Suppressor macrophage treated with lipopolysaccharide for 1 hour (primary cell): ENCODE data around the gene C1orf52.
A peak's percentile ranks its signal among the peaks of the same experiment; 100 is the strongest.

Experiments
- DNase-seq, 3 donors: peaks; one replicate each; pipeline ENCODE4 v3.0.0-alpha.2; 2020 to 2022

C1orf52 gene

DNA sequence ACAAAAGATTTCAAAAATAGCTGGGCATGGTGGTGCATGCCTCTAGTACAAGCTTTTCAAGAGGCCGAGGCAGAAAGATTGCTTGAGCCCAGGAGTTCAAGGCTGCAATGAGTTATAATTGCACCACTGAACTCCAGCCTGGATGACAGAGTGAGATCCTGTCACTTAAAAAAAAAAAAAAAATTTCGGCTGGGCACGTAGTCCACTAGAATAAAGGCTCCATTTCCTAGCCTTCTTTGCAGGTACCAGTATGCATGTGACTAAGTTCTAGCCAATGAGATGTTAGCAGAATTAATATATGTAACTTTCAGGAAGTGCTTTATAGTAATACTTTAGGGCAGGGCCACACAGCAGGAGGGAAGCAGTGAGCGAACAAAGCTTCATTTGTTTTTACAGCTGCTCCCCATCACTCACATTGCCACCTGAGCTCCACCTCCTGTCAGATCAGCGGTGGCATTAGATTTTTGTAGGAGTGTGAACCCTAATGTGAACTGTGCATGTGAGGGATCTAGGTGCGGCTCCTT lies 29.8 kb downstream of the C1orf52 start:
- no peak for DNase-seq

DNA sequence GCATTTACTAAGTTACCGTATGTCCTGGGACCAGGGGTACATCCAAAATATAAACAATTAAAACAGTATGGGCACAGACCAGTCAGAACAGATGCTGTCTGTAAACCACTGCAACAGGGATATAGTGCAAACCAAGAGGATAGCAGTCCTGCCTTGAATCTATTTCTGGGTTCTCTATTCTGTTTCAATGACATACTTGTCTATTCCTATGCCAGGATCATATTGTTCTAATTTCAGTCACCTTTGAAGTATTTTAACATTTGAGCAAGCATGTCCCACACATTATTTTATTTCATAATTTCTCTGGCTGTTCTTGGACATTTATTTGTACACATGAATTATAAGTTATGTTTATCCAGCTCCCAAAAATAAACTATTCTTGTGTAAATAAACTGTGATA lies 30.5 kb downstream of the C1orf52 start:
- no peak for DNase-seq

DNA sequence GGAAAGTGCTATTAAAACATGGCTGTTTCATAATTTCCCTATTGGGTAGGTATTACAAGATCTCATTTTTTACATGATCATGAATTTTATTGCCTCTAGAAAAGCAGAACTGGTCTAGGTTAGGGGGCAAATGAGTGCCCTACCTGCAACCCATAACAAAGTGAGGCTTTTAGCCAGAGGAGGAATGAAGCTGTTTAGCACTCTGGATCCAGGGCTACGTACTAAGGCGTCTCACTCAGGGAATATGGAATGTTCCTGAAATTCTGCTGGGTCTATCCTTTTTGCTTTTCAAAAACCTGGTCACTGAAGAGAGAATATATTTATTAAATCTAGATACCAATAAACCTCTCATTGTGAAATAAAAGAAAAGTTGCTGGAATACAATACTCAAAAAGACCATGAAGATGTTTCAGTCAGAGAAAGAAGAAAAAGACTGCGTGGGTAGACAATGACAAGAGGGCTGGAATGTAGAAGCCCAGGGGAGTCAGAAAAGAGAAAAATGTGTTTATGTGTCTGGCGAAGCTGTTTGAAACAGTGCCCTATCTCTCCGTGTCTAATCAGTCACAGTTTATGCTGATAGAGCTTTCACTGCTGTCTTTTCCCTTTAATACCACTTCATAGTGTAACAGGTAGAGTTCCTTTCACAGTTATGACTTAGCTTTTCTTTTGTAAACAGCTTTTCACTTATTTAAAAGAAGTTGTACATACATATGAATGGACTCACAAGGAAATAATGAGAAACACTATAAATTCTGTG lies 33.7 kb downstream of the C1orf52 start:
- no peak for DNase-seq

DNA sequence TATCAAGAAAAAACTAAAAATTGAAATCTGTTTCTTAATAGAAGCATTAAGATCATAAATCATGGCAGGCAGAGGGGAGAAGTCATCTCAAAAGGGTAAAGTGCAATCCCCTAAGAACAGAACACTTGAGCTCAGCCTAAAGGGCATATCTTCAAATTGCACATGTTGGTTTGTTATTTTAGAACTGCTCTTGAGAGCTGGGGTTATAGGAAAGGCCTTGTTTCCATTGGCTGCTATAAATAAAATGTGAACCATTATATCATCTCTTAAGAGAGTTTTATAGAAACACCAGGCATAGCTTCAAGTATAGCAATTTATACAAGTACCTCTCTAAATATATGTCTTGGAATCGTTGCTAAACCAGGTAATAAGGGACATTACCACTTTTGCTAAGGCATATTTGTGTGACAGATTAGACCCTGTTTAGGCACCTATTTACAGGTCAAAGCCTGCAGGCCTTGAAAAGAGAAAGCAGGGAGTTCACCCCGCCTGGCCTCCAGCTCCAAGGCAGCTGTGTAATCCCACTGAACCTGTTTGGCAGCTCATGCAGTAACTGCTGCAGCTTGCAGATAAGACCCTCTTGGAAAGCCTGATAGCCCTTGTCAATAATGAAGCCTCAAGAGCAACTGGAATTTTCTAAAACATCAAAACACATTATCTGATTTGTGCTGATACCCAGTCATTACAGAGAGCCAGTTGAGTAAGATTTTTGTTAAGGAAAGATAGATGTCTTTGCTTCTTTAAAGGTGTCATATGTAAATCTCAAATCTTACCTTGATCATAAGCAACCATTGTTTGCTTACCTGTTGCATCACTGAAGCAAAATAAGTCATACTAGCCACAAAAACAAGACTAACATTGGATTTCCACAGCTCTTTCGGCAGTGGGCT lies 34.5 kb downstream of the C1orf52 start:
- no peak for DNase-seq

DNA sequence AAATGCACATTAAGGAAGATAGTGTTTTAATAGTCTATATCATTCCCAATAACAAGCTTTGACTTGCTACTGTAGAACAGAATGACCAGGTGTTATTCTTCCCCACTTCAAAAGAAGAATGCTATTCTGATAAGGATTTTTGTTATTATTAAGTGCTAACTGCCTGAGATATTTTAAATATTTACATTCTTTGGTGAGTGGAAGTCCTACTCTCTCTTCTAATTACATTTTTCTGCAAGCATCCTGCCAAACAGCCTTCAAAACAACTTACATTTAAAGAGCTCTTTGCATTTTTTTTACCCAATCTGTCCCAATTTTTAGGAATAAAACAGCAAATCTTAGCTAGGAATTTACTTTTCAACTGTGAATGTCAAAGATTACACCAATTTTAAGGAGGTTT lies 35.2 kb downstream of the C1orf52 start:
- DNase-seq: no peak

DNA sequence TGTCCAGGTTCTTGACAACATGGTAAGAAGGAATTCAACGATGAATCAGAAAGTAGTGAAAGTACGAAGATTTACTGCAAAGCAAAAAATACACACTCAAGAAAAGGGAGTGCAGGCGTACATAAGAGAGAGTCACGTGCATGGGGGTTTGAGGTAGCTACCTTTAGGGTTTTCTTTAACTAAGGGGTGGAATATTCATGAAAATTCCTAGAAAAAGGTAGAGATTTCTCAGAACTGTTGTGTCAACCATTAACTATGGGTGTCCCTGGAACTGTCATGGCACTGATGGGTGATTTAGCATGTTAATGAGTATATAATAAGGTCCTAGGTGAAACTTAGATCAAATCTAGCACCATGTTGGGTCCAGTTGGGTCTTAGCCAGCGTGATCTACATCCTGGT lies 36.1 kb downstream of the C1orf52 start:
- no peak for DNase-seq

DNA sequence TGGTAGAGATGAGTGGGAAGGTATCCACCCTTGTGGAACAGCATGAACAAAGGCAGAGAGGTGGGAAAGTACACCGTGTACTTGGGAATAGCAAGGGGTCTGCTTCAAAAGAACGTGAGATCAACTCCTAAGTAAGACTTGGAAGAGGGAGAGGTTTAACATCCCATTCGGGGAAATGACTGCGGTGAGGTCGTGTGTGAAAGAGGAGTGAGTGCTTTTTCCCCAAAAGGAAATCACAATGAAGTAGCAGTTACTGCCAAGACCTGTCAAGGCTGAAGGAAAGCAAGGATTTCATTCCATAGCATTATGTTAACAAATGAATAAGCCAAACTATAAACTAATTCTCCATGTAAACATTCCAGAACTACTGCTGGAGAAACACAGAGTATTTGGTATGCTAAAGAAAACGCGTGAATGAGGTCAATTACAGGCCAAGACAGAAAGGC lies 38.7 kb downstream of the C1orf52 start:
- DNase-seq: no peak

DNA sequence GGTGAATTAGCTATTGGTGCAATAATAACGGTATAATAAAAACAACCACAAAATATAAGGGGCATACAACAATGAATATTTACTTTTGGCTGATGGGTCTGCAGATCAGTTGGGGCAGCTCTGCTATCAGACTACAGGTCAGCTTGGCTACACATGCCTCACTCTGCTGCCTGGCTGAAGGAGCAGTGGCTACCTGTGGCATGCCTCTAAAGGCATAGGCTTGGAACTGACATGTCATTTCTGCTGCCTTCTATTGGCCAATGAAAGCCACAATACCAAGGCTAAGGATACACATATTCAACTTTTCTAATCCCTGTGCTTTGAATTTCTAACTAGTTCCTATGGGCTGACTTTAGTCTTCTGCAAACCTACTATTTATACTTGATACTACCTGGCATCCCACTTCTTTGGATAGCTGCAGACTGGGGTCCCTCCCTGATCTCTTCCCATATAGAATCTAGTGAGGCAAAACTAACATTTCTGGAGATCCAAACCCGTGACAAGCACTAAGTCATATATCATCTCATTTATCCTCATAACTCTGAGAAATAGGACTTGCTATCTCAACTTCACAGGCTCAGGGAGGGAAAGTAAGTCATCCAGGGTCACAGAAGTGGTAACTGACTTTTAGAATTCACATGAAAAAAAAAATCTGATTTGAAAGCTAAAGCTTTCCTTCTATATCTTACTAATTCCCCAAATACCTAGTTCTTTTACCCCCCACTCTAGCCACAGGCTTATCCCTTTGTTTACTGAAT lies 39.4 kb downstream of the C1orf52 start:
- no peak for DNase-seq

DNA sequence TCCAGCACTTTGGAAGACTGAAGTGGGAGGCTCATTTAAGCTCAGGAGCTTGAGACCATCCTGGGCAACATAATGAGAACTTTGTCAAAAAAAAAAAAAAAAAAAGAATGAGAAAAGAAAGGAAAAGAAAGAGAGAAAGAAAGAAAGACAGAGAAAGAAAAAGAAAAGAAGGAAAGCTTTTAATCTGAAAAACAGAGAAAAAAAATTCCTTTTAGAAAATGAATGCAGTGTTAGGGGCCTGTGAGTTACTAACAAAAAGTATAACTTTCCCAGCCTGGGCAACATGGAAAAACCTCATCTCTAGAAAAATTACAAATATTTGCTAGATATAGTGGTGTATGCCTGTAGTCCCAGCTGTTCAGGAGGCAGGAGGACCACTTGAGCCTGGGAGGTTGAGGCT lies 42.8 kb downstream of the C1orf52 start:
- DNase-seq: no peak

DNA sequence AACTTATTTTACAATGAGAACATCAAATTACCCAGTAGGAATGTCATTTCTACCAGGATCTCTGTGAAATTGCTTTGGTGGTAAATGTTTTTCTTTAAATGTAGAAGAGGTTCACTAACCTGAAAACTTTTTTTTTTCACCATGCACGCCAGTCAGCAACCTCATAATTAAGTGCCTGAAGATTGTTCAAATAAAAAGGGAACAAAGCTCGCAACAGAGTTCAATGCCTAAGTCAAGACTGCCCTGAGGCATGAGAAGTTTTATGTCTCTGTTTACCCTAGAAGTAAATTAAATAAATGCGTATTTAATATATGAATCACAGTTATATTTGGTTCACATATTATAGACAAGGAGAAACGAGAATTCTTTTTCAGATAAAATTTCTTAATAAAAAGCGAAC lies 44.8 kb downstream of the C1orf52 start:
- no peak for DNase-seq

DNA sequence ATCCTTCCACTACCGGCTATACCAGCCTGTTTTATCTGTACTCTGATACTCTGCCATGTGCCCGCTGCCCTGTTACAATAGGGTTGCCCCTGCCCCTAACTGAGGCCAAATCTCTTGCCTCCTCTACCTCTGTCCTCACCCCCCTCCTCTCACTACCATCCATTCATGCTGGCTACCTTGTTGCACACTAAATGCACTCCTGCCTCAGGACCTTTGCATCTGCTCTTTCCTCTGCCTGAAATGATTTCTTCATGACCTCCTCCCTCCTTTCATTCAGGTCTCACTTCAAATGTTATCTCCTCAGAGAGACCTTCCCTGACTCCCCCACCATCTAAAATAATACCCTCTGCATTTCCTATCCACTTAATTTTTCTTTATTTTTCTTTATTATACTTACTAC lies 51.0 kb downstream of the C1orf52 start:
- DNase-seq: no peak

DNA sequence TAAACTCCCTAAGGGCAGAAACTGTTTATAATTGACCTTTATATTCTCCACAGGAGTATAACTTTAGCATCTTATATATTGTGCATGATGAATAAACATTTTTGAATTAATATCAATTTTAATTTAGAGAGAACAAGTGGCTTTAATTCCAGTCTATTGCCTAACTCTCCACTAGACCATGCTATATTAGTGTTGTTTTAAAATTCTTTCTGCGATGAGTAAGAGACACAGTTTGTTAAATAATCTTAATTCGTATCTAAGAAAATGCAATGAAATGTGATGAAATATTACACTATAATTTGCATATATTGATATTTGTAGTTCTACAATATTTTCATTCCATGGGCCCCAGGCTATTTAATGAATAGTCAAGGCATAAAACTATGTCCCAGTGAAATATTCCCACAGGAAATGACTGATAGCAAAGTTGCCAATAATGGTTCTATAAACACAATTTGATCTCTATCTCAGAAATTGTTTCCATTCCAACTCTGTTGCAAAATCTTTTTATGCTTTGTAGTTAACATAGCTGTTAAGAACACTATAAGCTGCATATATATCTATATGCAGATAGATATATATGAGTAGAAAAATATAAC lies 55.8 kb downstream of the C1orf52 start:
- DNase-seq: no peak

DNA sequence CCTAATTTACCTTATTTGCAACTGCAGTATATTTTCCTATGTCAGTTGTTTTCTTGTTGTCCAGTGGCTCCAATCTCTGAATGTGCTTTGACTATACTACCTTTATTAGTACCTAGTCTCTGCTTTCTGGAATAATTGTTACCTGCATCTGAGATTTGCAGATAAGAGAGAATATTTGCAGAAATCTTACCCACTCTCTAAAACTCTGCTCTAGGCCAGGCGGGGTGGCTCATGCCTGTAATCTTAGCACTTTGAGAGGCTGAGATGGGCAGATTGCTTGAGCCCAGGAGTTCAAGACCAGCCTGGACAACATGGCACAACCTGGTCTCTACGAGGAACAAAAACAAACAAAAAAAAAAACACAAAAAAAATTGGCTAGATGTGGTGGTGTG lies 56.6 kb downstream of the C1orf52 start:
- no peak for DNase-seq

DNA sequence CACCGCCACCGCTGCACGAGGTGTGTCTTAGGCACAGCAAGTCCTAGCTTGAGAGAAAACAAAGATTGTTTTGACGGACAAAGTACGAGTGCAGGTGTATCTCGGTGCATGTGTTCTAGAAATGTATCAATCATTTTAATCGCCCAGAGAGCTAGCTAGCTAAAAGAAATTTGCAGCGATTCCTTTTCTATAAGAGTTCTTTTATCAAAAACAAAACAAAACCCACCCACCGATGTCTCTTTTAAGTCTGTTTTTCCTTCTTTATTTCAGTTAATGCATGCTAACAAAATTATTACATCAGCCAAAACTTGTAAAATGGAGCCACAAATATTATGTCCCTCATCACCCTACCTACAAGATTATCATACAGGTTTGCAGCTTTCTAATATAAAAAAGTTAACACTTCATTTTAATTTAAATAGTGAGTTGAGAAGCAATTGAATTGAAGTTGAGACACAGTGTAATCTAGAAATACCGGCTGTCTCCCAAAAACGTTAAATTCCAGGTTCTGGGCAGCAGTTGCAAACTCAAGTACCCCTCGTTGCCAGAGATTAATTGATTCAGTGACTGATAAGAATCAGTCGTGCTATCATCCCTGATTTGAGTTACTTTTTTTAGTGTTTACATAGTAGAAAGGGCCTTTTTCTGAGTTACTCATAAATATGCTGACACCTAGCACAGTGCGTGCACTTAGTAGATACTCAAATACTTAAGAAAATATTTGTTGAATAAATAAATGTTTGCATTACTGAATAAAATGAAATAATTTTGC lies 57.2 kb downstream of the C1orf52 start:
- DNase-seq: peak in 1 of 3 donors; percentile 3

DNA sequence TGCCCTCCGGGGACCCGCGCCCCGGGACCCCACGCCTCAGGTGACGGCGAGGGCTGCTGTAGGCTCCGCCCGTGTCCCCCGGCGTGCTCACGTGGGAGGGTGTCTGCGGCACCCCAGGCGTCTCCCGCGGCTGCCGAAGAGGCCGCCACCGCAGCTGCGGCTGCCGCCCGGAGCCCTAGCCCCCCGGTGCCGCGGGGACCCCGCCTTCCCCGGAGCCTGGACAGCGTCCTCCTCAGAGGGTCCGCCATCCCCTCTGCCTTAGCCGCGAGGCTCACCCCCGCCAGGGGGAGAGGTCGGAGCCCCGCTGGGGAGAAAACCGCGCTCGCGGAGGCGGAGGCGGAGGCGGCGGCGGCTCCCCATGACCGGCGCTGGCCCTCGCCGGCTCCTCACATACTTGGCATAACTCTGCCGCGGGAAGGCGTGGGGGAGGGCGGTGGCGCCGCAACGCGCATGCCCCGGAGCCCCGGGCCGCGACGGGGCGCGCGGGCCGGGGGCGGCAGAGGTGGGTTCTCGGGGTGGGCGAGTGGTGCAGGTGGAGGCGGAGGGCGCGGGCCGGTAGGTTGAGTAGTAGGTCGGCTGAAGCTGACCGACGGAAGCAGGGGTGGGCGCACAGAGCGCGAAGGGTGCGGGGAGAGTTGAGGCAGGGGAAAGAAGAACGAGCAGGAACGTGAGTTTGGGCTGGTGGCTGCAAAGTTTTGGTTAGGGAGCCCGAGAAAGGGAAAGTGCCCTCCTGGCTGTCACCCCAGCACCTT lies 57.9 kb downstream of the C1orf52 start:
- peak; percentile 45 to 79 (median 70) for DNase-seq

DNA sequence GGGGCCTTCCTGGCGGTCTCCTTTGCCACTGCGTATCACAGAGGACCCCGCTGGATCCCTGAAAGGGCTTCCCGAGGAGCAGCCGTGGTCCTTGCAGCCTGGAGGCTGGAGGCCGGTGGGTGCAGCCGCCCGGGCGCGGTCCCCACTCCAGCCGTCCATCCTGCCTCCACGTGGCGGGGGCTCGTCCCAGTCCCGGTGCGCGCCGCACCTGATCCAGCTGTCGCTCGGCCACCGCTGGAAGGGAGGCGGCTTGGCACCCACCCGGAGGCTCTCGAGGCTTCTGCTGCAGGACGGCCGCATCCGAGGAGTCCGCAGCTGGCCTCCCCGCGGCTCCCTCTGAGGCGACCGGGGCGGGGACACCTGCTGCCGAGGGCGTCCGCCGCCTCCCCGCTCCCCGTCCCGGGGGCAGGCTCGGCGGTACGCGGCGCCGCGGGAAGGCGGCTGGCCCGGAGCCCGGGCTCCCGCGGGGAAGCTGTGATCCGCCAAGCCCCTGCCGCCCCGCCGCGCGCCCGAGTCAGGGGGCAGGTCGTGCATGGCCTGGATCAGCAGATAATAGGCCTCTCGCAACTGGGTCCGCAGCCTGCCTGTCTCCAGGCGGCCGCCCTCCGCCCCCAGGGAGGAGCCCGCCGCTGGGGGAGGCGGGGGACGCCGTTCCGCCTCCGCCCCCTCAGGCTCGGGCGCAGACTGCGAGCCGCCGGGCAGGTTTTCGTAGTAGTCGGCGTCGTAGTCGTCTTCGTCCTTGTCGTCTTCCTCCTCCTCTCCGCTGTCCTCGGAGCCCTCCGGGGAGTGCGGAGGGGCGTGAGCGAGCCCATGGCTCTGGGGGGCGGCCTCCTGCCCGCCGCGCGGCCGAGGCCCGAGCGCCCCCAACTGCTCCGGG lies 58.8 kb downstream of the C1orf52 start, which contains the start of gene SYDE2:
Gene SYDE2 (minus strand): TSS at position 554 of the 877 bp plus-strand sequence. CDS start 20 bp downstream, at position 534.
- DNase-seq: peak; percentile 42 to 73 (median 59)
